Memory B cell (primary cell): ENCODE measurements around the gene GABBR1.
A peak's percentile ranks its signal among the peaks of the same experiment; 100 is the strongest.
"Not testable (repeated sequence)": the region's sequence is repeated elsewhere in the genome, so short reads cannot be mapped to it uniquely, and the experiment has no call there.

Experiments
- ATAC-seq: fragments of 150-1000 bp; cut with Tn5 transposase; 2 replicates; pipeline ENCODE4 v1.10.0; 2021; ENCODE audit warnings: low read depth, mild to moderate bottlenecking, moderate library complexity
- DNase-seq, 2 donors: peaks; one replicate each; pipeline ENCODE4 v3.0.0; 2022; ENCODE audit warnings: low spot score in 2 of 2
- H3K27ac Mint-ChIP-seq: one replicate; pipeline ENCODE4 v1.8.0; 2022; ENCODE audit warnings: mild to moderate bottlenecking, moderate library complexity, mixed read lengths
- H3K27me3 Mint-ChIP-seq: one replicate; pipeline ENCODE4 v1.8.0; 2022; ENCODE audit warnings: mixed read lengths
- H3K36me3 Mint-ChIP-seq: one replicate; pipeline ENCODE4 v1.8.0; 2022; ENCODE audit warnings: mild to moderate bottlenecking, mixed read lengths
- H3K4me1 Mint-ChIP-seq: one replicate; pipeline ENCODE4 v1.8.0; 2022; ENCODE audit warnings: mixed read lengths
- H3K4me3 Mint-ChIP-seq: one replicate; pipeline ENCODE4 v1.8.0; 2022; ENCODE audit warnings: mild to moderate bottlenecking, moderate library complexity, mixed read lengths
- H3K9me3 Mint-ChIP-seq: one replicate; pipeline ENCODE4 v1.8.0; 2022; ENCODE audit warnings: mixed read lengths

GABBR1 gene

DNA sequence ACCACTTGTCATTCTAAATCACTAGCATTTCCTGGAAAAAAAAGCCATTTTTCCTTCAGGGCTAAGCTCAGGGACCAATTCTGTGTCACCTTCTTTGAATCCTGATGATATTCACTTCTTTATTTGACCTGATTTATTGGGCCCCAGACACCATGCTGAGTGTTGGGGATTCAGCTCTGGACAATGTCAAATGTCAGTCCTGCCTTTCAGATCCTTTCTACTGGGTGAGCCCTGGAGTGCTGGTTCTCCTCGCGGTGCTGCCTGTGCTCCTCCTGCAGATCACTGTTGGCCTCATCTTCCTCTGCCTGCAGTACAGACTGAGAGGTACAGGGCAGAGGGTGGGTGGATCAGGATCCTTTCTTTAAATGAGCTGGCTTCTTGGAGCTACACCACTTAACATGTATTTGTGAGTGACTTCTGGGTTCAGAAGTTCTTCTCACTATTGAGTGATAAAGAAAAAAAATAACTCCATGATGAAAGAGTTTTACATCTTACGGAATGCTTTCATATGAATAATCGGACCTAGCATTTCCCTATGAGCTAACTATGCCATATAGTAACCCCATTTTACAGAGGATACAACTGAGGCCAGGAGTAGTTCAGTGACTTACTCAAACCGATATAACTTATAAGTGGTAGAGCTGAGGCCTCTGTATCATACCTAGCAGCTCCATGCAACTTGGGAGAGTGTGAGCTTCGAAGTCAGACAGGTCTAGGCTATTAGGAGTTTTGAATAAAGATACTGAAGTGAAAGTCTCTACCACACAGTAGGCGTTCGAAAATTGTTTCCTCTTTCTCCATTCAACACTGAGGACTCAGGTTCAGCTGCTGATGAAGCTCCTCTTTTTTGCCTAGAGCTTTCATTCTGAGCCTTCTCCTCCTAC lies 33.2 kb upstream of the GABBR1 start:
- peaks cover 3% of the 10 kb centered on the region for H3K27me3 Mint-ChIP-seq
- peak; percentile 77 for ATAC-seq
- no peaks in the 10 kb centered on the region for H3K9me3 Mint-ChIP-seq
- no peak overlapping the region for H3K27ac Mint-ChIP-seq
- H3K4me1 Mint-ChIP-seq: peaks cover 4% of the 10 kb centered on the region
- no peaks in the 10 kb centered on the region for H3K36me3 Mint-ChIP-seq
- H3K4me3 Mint-ChIP-seq: no peak overlapping the region
- no peak for DNase-seq

DNA sequence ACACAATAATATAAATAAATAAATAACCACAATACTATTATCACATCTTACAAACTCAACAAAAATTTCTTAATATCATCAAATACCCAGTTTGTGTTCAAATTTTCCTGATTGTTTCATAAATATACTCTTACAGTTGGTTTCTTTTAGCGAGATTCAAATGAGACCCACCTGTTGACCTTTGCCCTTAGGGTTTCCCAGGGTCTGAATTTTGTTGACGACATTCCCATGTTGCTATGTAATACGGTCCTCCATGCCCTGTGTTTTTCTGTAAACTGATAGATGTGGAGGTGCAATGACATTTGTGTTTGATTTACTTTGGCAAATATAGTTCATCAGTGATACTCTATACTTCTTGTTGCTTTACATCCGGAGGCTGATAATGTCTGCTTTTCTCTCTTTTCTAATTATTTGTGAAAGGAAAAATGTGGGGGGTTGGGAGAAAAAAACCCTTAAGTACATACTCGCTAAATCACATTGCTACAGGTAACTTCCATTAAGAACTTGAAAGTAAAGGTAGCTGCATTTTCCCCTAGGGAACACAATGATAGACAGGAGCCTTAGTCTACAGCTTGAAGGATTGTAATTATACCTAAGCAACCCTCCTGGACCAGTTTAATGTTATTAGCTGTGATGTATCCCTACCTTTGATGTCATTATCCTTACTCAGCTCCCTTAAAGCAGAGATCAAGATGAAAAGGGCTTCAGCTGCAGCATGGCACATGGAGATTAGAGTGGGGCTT lies 30.5 kb upstream of the GABBR1 start:
- Mint-ChIP-seq H3K27me3 (peaks cover 5% of the 10 kb centered on the region), H3K4me3 (no peak overlapping the region), H3K27ac (no peak overlapping the region), H3K4me1 (peaks cover 4% of the 10 kb centered on the region), H3K9me3 (no peaks in the 10 kb centered on the region), H3K36me3 (no peaks in the 10 kb centered on the region)
- no peak for DNase-seq
- no peak for ATAC-seq

DNA sequence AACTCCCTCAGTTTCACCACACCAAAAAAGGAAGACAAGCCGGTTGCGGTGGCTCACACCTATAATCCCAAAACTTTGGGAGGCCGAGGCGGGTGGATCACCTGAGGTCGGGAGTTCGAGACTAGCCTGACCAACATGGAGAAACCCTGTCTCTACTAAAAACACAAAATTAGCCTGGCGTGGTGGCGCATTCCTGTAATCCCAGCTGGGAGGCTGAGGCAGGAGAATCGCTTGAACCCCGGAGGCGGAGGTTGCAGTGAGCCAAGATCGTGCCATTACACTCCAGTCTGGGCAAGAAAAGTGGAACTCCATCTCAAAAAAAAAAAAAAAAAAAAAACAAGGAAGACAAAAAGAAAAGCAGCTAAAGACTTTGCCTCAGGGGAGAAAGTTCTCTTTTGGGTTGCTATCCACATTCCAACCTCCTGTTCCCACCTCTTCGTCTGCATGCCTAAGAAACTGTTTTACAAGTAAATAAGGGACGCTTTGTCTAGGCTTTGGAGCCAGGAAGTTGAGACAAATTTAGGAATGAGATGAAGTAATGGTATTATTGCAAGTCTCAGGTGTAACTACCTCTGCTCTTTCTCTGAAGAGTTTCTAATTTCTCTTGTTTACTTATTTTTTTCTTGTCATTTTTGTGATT lies 28.6 kb upstream of the GABBR1 start:
- not testable (repeated sequence) for H3K27ac Mint-ChIP-seq, DNase-seq, H3K9me3 Mint-ChIP-seq, ATAC-seq, H3K36me3 Mint-ChIP-seq, H3K4me3 Mint-ChIP-seq, H3K4me1 Mint-ChIP-seq
- peaks cover 11% of the 10 kb centered on the region for H3K27me3 Mint-ChIP-seq

GRCh38 chr6:29661071-29661470 lies 28.1 kb upstream of the GABBR1 start:
- Mint-ChIP-seq H3K4me1 (no peaks in the 10 kb centered on the region), H3K27ac (no peak overlapping the region), H3K36me3 (no peaks in the 10 kb centered on the region), H3K27me3 (peaks cover 13% of the 10 kb centered on the region), H3K9me3 (no peaks in the 10 kb centered on the region), H3K4me3 (no peak overlapping the region)
- ATAC-seq (no peak), DNase-seq (no peak)

- H3K27me3 Mint-ChIP-seq: peaks cover 18% of the 10 kb centered on the region
Observed at GRCh38 chr6:29656798-29657197, 23.8 kb upstream of the GABBR1 start, which contains the start of gene MOG. TSS of gene MOG (plus strand) at chr6:29657092. CDS start at chr6:29657210, 118 bp downstream.

GRCh38 chr6:29656157-29656556 lies 23.2 kb upstream of the GABBR1 start:
- peaks cover 18% of the 10 kb centered on the region for H3K27me3 Mint-ChIP-seq
- no peaks in the 10 kb centered on the region for H3K9me3 Mint-ChIP-seq
- no peak overlapping the region for H3K4me3 Mint-ChIP-seq
- DNase-seq (no peak), ATAC-seq (no peak)
- peaks cover 4% of the 10 kb centered on the region for H3K4me1 Mint-ChIP-seq
- no peaks in the 10 kb centered on the region for H3K36me3 Mint-ChIP-seq
- no peak overlapping the region for H3K27ac Mint-ChIP-seq

More at GRCh38 chr6:29656798-29657197, 23.8 kb upstream of the GABBR1 start, which contains the start of gene MOG:
- Mint-ChIP-seq H3K9me3 (no peaks in the 10 kb centered on the region), H3K27ac (no peak within 1 kb of the TSS), H3K36me3 (no peaks in the 10 kb centered on the region), H3K4me1 (peaks cover under 1% of the 10 kb centered on the region), H3K4me3 (no peak within 1 kb of the TSS)
- DNase-seq: no peak
- ATAC-seq: no peak

GRCh38 chr6:29655658-29656057 lies 22.7 kb upstream of the GABBR1 start:
- Mint-ChIP-seq H3K27me3 (peaks cover 18% of the 10 kb centered on the region), H3K9me3 (no peaks in the 10 kb centered on the region), H3K27ac (no peak overlapping the region), H3K36me3 (no peaks in the 10 kb centered on the region), H3K4me1 (peaks cover 4% of the 10 kb centered on the region), H3K4me3 (no peak overlapping the region)
- no peak for ATAC-seq
- DNase-seq: no peak

DNA sequence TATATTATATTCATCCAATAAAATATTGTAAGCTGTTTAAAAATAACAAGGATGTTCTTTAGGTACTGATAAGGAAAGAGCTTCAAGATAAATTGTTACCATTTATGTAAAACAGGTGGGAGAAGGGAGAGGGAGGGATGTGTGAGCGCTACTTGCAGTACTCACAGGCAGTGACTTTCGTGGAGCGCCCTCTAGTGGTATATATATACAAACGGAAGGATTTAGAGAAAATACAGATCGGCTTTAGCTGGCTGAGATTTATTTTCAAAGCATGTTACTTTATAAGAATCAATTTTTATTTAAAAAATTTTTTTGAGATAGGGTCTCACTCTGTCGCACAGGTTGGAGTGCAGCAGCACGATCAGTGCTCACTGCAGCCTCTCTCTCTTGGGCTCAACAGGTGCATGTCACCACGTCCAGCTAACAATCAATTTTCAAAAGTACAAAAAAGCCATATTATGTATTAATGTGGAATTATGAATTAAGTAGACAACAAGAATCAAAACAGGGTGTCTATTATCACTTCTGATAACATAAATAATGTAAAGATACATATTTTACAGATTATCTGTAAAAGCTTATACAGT lies 20.6 kb upstream of the GABBR1 start:
- Mint-ChIP-seq H3K27ac (no peak overlapping the region), H3K27me3 (peaks cover 14% of the 10 kb centered on the region), H3K36me3 (no peaks in the 10 kb centered on the region), H3K4me1 (peaks cover 7% of the 10 kb centered on the region), H3K9me3 (no peaks in the 10 kb centered on the region), H3K4me3 (no peak overlapping the region)
- DNase-seq (peak; percentile 27 to 58), ATAC-seq (no peak)

DNA sequence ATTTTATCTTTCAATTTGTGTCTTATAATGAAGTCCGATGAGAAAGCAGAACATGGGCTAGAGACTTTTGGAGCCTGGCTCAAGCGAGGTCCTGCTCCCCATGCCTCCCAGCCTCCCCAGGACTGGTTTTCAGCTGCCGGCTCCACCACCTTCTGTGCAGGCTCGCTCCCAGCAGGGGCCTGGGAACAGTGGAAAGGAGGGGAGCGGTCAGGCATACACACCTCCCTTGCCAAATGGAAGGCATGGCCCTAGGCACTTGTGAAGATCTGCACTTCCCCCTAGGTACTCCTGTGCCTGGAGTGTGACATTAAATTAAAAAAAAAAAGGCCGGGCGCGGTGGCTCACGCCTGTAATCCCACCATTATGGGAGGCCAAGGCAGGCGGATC lies 19.2 kb upstream of the GABBR1 start:
- H3K9me3 Mint-ChIP-seq: no peaks in the 10 kb centered on the region
- H3K4me3 Mint-ChIP-seq: no peak overlapping the region
- no peak for DNase-seq
- H3K27me3 Mint-ChIP-seq: peaks cover 8% of the 10 kb centered on the region
- H3K36me3 Mint-ChIP-seq: no peaks in the 10 kb centered on the region
- peaks cover 7% of the 10 kb centered on the region for H3K4me1 Mint-ChIP-seq
- H3K27ac Mint-ChIP-seq: no peak overlapping the region
- no peak for ATAC-seq

DNA sequence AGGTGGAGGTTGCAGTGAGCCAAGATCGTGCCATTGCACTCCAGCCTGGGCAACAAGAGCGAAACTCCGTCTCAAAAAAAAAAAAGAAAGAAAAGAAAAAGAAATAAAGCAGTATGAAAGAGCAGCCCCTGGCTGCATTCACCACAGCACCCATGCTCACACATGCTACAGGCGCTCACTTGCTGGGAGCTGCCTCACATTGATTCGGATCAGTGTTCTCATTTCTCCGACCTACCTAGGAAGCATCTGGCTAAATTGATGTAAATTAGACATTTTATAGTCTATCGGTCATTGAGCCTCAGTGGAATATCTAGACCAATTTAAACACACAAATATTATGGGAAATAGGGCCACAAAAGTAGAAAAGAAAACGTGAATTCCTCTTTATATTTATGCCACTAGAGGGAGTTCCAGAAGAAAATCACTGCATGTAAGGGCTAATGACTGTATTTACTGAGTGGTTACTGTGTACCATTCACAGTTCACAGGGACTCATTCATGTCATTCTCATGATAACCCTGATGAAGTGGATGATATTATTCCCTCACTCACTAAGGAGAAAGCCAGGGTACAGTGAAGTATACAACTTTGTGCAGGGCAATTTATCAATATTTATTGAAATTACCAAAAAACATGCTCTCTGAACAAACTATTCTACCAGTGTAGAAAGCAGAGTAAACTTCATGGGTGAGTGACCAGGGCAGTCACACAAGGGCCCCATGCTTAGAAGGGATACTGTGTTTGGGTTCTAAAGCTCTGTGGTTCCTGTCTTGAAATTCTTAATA lies 18.6 kb upstream of the GABBR1 start:
- H3K27ac Mint-ChIP-seq: no peak overlapping the region
- H3K4me3 Mint-ChIP-seq: no peak overlapping the region

DNA sequence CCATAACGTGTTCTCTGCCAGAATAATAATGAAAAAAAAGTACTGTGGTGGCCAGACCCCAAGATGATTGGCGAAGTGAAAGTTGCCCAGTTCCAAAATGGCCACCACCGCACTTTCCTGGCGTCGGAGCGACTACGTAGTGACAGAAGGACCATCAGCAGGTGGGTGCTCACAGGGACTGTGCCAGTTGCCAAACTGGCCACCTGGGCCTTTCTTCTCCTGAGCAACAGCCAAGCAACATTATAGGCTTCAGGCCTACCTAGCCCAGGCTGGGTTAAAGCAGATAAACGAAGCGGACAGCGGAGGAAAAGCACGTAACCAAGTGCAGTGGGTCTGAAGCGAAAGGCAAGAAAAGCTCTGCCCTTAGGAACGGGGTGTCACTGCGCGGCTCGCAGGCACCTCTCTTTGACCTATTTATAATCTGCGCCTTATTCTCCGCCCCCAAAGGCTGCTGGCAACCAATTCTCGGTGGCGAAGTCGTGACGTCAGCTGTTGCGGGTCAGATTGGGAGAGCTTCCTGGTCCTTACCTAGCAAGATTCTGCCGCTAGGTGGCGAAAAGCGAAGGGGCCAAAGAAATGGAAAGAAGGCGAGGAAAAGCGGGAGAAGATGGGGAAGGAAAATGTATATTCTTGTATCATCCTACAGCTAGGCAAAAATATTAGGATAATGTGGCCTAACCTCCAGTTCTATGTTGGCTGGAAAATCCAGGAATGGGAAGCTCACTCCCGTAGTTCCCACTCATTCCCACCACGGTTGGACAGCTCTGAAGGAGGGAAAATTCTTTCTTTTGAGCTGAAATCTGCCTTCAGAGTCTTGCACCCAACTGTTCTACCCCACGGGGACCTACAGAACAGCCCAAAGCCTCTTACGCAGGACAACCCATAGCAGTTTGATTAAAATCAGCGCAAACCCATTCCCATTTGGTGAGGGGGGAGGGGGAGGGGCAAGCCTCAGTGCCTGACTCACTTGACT lies 17.0 kb upstream of the GABBR1 start:
- peak overlapping the region; percentile 99 for H3K27ac Mint-ChIP-seq
- H3K27me3 Mint-ChIP-seq: peaks cover 3% of the 10 kb centered on the region
- H3K4me3 Mint-ChIP-seq: peak overlapping the region; percentile 98

More for the DNA sequence above, 18.6 kb upstream of the GABBR1 start:
- Mint-ChIP-seq H3K9me3 (no peaks in the 10 kb centered on the region), H3K27me3 (peaks cover 7% of the 10 kb centered on the region), H3K4me1 (peaks cover 7% of the 10 kb centered on the region), H3K36me3 (no peaks in the 10 kb centered on the region)
- ATAC-seq: no peak
- DNase-seq: peak in 1 of 2 donors; percentile 34

DNA sequence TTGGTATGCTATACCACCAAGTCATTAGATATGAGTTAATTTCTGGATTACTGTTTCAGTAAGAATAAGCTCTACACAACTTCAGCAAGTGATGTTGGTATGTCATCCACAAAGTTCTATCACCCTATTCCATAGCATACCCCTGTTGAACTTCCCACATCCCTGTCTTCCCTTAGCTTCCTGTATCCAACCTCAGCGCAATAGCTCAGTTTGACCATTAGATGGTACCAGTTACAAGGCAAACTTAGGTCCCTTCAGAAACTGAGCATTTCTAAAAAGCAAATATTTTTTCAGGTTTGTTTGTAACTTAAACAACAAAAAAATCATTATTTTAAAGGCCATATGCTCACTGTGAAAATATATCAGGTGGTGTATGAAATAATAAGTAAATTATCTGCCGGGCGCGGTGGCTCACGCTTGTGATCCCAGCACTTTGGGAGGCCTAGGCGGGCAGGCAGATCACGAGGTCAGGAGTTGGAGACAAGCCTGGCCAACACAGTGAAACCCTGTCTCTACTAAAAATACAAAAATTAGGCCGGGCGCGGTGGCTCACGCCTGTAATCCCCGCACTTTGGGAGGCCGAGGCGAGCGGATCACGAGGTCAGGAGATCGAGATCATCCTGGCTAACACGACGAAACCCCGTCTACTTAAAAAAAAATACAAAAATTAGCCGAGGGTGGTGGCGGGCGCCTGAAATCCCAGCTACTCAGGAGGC lies 15.1 kb upstream of the GABBR1 start:
- H3K27me3 Mint-ChIP-seq: no peaks in the 10 kb centered on the region
- no peaks in the 10 kb centered on the region for H3K36me3 Mint-ChIP-seq
- peaks cover 10% of the 10 kb centered on the region for H3K4me1 Mint-ChIP-seq
- no peak for DNase-seq
- H3K9me3 Mint-ChIP-seq: no peaks in the 10 kb centered on the region
- no peak overlapping the region for H3K4me3 Mint-ChIP-seq
- no peak for ATAC-seq
- no peak overlapping the region for H3K27ac Mint-ChIP-seq

More for the DNA sequence above, 17.0 kb upstream of the GABBR1 start:
- Mint-ChIP-seq H3K9me3 (no peaks in the 10 kb centered on the region), H3K4me1 (peaks cover 7% of the 10 kb centered on the region), H3K36me3 (no peaks in the 10 kb centered on the region)
- DNase-seq (peak; percentile 96 to 98), ATAC-seq (peak; percentile 91)
